NCI-H1436 treated with DMSO at 0.1 percent for 48 hours (cell line): Measurements from ENCODE around the gene FBXL3.
"Not testable (repeated sequence)": the region's sequence is repeated elsewhere in the genome, so short reads cannot be mapped to it uniquely, and the experiment has no call there.

ENCODE experiments used
- DNase-seq: peaks from one replicate; lab custom pipeline; 2025; lab: John Stamatoyannopoulos, UW

FBXL3 gene

GRCh38 chr13:76983676-76984075 is 43.3 kb downstream of the FBXL3 start:
- DNase-seq, result no peak

GRCh38 chr13:76982061-76982460 is 44.9 kb downstream of the FBXL3 start:
- DNase-seq, result no peak

- no peak for DNase-seq
Measured at GRCh38 chr13:76980075-76980718, 46.8 kb downstream of the FBXL3 start.

- no peak for DNase-seq
Measured at GRCh38 chr13:76976929-76977328, 50.0 kb downstream of the FBXL3 start.

DNA sequence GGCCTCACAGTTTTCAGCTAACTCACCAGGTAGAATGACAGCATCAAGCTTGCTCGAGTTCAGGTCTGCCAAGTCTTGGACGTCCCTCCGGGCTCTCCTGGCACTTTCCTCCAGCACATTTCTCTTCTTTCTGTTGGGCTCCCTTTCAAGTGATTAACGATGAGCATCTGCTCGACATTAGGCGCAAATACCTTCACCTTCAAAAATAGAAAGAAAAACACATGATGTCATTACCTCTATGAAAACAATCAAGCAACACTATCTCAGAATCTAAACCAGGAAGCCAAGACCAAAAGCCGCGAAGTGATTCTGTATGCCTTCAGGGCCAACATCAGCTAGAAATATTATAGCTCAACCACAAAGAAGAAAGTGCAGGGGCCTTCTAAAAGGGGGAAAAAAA is 50.5 kb downstream of the FBXL3 start:
- DNase-seq, result no peak

DNA sequence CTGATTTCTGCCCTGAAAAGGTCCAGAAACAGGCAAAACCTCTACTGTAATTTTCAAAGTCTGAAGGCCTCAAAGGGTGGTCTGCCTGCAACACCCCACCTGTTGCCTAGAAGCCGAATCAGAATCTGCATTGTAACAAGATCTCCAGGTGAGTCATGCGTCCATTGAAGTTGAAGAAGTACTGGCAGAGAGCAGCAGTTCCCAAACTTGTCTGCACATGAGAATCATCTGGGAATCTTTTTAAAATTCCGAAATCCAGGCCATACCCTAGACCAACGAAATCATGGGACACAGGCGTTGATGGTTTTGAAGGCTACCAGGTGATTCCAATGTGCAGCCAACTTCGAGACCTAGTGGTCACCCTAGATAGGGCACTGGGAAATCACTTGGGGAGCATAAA is 51.1 kb downstream of the FBXL3 start:
- DNase-seq, result no peak

GRCh38 chr13:76974618-76974975 is 52.4 kb downstream of the FBXL3 start:
- DNase-seq, result no peak

DNA sequence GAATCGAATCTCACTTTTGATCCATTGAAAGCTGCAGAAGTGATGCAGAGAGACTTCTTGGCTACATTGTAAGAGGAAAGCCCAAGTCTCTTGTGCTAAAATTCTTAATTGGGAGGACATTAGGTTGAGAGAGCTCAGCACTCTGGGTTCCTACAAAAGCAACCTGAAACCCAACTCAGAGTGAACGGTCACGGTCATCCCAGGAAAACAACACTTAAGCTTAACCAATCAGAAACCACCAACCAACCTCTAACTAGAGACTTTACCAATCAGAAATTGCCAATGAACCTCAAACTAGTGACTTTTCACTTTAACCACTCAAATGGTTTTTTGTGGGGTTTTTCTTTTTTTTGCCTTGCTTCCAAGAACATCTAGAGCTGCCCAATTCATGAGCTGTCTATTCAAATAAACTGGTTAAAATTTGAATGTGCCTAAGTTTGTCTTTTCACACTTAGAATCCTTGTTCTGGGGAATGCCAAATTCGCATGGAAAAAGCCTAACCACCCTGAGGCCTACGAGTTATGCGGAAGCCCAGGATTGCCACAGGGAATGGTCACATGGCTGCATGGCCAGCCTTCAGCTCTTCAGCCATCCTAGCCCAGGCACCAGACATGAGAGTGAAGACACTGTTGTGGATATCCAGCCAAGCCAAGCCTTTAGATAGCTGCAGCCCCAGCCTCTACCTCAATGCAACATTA is 52.9 kb downstream of the FBXL3 start:
- no peak for DNase-seq

DNA sequence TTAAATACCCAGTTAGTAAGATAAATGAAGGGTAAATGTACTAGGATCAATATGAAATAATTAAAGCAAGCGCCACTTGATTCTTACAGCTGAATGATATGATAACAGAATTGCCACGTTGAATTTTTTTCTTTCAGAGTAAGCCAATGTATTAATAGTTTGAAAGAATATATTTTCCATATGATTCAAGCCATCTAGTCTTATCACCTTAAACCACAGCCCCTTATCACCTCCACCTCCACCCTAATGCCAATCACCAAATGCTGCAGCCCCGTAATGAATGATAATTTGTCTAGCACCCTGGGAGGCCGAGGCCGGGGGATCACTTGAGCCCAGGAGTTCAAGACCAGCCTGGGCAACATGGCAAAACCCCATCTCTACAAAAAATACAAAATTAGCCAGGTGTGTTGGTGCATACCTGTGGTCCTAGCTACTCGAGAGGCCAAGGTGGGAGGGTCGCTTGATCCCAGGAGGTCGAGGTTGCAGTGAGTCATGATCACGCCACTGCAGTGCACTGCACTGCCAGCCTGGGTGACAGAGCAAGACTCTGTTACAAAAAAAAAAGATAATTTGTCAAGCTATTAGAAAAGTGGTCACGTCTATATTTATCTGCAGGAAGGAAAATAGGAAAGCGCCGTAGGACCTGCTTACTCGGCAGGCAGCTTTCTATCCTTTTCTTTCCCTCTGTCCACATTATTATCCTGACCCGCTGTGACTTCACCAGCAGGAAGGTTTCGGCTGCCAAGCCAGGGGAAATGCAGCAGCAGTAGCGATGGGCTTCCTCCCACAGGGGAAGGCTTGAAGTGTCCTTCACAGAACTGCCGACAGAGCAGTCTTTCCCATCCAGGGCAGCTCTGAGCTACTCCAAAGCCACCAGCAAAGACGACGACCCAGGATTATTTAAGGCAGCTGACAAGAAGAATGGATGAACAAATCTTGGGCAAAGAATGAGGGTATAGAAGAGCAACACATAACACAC is 54.8 kb downstream of the FBXL3 start:
- no peak for DNase-seq

DNA sequence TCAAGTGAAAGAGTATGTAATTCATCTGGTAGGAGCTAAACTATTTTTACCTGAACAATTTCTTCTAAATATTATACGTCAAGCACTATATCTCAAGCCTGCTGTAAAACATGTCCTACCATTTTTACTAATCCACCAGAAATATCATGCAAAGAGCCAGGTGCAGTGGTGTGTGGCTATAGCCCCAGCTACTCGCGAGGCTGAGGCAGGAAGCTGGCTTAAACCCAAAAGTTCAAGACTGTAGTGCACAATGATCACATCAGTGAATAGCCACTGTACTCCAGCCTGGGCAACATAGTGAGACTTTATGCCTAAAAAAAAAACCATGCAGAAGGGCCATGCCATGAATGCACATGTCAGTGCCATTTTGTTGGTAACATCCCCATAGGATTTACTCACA is 55.7 kb downstream of the FBXL3 start:
- DNase-seq, result no peak

GRCh38 chr13:76969488-76970365 is 57.2 kb downstream of the FBXL3 start:
- peak; percentile 3 for DNase-seq

DNA sequence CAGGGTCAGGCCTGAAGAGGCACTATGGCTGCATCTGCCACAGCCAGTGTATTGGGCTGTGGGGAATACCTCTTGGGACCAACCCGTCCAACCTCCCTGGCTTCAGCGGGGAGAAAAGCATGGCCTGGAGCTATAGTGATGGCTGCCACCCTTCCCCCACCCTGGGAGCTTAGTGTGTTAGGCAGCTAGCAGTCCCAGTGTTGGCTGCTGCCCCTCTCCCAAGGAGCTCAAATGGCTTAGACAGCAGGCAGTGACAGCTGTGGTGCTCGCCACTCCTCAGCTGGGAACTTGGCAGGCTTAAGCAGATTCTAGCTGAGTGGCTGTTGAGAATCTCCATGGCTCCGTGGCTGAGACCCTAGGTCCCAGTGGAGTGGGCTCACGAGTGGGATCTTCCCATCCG is 58.9 kb downstream of the FBXL3 start:
- no peak for DNase-seq

DNA sequence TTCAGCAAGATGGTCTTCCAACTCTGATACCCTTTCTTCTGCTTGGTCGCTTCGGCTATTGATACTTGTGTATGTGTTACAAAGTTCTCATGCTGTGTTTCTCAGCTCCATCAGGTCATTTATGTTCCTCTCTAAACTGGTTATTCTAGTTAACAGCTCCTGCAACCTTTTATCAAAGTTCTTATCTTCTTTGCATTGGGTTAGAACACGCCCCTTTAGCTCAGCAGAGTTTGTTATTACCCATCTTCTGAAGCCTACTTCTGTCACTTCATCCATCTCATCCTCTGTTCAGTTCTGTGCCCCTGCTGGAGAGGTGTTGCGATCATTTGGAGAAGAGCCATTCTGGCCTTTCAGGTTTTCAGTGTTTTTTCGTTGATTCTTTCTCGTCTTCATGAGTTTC is 59.9 kb downstream of the FBXL3 start:
- no peak for DNase-seq

DNA sequence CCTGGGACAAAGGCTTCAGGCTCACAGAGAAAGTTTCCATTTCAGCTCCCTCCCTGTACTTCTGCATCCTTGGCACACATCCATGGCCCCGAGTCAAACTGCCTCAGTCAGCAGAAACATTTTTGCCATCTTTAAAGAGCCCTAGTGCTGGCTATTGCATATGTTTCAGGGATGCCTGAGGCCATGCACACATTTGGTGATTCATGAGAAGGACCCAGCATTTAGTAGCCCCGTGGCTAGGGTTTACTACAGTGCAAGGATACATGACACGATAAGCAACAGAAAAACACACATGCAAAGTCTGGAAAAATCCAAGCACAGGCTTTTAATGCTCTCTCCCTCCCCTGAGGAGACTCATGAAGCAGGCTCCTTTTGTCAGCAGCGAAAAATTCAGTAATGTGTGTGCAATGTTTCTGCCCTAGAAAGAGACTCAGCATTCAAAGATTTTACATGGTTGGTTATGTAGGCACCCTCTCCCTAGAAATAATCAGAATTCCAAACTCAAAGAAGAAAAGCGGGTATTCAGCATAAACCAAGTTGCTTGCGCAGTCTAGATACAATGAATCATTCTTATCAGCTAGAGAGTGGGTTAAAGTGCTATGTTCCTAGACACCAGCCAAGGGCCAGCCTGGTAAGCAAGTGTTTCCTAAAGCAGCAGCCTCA is 61.1 kb downstream of the FBXL3 start:
- DNase-seq, result no peak

DNA sequence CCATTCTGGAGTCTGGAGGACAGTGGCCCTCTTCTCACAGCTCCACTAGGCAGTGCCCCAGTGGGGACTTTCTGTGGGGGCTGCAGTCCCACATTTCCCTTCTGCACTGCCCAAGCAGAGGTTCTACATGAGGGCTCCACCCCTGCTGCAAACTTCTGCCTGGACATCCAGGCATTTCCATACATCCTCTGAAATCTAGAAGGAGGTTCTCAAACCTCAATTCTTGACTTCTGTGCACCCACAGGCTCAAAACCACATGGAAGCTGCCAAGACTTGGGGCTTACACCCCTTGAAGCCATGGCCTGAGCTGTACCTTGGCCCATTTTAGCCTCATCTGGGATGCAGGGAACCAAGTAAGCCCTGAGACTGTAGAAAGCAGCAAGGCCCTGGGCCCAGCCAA is 67.2 kb downstream of the FBXL3 start:
- not testable (repeated sequence) for DNase-seq

DNA sequence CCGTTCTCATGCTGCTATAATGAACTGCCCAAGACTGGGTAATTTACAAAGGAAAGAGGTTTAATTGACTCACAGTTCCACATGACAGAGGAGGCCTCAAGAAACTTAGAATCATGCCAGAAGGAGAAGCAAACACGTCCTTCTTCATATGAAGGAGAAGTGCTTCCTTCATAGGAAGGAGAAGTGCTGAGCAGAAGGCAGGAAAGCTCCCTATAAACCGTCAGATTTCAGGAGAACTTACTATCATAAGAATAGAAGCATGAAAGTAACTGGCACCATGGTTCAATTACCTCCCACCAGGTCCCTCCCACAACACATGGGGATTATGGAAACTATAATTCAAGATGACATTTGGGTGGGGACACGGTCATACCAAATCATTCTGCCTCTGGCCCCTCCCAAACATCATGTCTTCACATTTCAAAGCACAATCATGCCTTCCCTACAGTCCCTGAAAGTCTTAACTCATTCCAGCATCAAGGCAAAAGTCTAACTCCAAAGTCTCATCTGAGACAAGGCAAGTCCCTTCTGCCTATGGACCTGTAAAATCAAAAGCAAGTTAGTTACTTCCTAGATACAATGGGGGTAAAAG is 68.0 kb downstream of the FBXL3 start:
- DNase-seq, result no peak

DNA sequence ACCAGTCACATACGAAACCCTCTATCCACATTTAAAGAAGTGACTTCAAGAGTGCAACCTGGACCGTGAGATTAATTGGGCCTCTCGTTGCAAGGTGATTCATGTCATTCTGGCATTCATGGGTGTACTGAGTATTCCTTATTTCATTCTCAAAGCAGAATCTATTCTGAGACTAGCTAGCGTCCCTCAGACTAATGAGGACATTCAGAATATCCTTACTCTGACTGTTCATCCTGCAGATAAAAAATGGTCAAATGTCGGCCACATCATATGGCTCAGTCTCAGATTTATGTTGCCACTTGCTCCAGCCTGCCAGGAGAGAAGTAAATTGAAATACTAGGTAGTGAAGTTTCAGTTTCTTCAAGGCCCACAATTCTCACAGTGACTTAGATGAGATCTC is 71.3 kb downstream of the FBXL3 start:
- DNase-seq, result no peak
